Measurements from ENCODE around the gene PTGES3. TPM values are rescaled to one million over a fixed set of nuclear protein-coding genes. Genes with fewer than 3 reads are reported as not detected.

The PTGES3 gene
- total RNA-seq, 4 donors from 2014 or later = 57.0 to 73.7 (median 62.3) TPM

DNA sequence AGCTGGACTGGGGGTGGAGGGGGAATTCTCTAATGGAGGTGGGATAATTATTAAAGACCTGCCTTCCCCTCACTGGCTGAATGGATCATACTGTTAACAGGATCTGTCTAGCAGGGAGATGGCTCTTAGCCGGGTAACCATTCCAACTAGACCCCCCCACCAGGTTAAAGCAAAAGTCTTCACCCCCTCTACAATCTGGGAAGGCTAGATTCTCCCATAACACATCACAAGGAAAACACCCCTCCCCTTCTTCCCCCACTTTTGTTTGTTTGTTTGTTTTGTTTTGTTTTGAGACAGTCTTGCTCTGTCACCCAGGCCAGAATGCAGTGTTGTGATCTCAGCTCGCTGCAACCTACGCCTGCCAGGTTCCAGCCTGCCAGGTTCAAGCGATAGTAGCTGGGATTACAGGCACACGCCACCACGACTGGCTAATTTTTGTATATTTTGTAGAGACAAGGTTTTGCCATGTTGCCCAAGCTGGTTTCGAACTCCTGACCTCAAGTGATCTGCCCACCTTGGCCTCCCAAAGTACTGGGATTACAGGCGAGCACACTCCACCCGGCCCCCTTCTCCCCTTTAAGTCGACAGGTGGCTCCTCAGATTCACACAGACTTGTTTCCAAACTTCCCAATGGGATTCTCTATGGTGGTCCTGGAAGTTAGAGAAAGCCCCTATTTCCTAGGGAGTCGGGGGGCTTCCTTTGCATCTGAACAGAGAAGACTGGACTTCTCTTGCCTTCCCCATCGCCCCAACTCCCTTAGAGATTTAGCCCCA lies 54.4 kb downstream of the PTGES3 start:
- peak overlapping the region; percentile 72 for H3K4me3 ChIP-seq (ENCODE audit: low read depth, poor library complexity, severe bottlenecking)
- TF ChIP-seq, protein P1, sequence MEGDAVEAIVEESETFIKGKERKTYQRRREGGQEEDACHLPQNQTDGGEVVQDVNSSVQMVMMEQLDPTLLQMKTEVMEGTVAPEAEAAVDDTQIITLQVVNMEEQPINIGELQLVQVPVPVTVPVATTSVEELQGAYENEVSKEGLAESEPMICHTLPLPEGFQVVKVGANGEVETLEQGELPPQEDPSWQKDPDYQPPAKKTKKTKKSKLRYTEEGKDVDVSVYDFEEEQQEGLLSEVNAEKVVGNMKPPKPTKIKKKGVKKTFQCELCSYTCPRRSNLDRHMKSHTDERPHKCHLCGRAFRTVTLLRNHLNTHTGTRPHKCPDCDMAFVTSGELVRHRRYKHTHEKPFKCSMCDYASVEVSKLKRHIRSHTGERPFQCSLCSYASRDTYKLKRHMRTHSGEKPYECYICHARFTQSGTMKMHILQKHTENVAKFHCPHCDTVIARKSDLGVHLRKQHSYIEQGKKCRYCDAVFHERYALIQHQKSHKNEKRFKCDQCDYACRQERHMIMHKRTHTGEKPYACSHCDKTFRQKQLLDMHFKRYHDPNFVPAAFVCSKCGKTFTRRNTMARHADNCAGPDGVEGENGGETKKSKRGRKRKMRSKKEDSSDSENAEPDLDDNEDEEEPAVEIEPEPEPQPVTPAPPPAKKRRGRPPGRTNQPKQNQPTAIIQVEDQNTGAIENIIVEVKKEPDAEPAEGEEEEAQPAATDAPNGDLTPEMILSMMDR (IDR thresholded peaks at IDR 0.05) = no peak
- no peak for TF ChIP-seq POLR2A (IDR thresholded peaks at IDR 0.05)
- intact Hi-C loops (cut with DNase I; ENCODE audit: low total_unique reads) = no loop called here
- peak in 1 of 2 donors; percentile 53 for DNase-seq (ENCODE audit: low spot score in 2 of 2)
- WGBS, 2 donors = 21 to 26% methylated on average over 12 of the region's 12 CpGs

DNA sequence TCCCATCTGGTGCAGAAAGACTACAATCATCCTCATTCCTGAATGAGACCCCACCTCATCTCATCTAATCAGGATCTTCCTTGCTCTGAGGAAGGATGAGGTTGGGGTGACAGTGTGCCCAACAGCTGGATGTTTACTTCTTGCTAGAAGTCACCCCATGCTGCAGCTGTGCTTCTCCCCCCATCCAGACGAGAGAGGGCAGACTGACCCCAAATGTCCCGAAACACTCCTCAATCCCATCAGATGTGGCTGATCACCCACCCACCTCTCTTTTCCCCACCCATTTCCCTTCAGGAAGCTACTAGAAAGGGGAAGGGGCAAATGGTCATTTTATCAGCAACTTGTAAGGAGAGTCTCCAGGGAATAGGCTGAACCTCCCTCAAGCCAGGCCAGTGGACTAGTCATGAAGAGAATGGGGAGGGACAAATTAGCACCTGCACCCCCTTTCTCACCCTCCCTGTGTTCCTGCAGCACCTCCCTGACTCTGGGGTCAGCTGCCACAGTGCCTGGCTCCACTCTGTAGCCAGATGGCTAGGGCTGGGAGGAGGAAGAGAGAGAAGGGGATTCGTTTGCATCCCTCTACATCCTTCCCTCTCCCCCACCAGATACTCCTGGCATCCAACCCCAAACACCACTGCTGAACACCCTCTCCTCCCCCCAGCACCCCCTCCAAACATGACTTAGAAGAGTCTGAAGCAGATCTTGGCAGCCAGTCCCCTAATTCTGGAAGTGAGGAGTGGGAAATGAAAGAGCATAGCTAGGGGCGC lies 55.2 kb downstream of the PTGES3 start:
- no peak overlapping the region for H3K4me3 ChIP-seq (ENCODE audit: low read depth, poor library complexity, severe bottlenecking)
- peak in 1 of 2 donors; percentile 82 for DNase-seq (ENCODE audit: low spot score in 2 of 2)
- WGBS, 2 donors = 38 to 47% methylated on average over 4 of the region's 4 CpGs
- TF ChIP-seq POLR2A (IDR thresholded peaks at IDR 0.05) = no peak
- TF ChIP-seq, protein P1 (IDR thresholded peaks at IDR 0.05) = no peak
- intact Hi-C loops (cut with DNase I; ENCODE audit: low total_unique reads) = no loop called here

DNA sequence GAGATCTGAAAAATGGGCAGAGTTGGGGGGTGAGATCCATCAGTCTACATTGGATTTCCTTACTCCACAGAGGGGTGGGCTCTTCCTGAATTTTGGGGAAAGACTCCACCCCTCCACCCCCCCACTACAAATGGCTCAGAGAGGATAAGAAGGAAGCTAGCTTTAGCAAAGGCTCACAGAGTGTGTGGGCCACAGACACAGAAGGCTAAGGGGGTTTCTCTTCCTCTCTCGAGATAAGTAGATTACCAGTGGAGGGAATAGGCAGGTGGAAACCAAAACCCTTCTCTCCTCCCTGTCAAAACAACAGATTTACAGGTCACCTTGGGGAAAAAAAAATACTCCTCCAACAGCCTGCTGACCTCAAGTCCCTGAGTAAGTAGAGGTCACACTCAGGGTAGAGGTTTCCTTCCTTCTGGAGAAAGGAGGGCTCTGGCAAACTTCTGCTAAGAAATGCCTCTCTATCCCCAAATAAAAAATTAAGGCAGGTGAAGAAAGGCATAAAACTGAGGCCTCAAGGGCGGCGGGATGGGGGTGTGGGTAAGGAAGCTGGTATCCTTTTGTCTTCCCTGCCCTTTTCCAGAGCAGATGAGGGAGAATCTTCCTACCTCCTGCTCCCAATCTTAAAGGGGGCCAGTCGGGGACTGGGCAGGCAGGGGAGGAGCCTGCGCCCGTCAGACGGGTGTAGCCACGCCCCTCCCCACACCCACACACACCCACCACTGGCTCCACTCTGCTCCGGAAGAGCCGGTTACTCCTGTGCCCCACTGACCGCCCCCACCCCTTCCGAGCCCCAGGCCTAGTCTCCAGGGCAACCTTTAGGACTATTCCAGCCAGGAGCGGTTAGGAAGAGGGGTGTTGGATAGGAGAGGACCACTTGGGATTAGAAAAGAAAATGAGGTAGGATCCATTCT lies 56.0 kb downstream of the PTGES3 start:
- no peak overlapping the region for H3K4me3 ChIP-seq (ENCODE audit: low read depth, poor library complexity, severe bottlenecking)
- peak; percentile 68 to 92 for DNase-seq (ENCODE audit: low spot score in 2 of 2)
- TF ChIP-seq POLR2A (IDR thresholded peaks at IDR 0.05) = no peak
- TF ChIP-seq, protein P1 (IDR thresholded peaks at IDR 0.05) = no peak
- intact Hi-C loops (cut with DNase I; ENCODE audit: low total_unique reads) = no loop called here
- WGBS, 2 donors = 4 to 5% methylated on average over 13 of the region's 13 CpGs

DNA sequence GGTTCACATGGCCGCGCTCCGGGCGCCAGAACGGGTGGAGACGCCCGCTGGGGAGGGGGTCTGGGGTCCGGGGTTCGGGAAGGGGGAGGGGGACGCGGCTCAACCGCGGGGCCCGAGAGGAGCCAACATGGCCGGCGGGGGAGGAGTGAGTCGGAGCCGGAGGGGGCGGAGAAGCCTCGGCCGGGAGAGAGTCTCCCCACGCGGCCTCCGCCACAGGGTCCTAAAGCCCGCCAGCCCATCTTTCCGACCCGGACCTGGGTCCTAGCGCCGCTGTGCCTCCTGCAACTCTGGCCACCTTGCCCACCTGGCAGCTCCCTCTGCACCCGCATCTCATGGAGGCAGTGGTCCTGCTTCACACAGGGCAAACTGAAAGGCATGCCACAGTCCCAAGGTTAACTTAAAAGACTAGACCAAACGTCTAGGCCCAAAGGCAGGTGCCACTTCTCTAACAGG lies 57.9 kb downstream of the PTGES3 start, which contains the start of gene BAZ2A:
Gene BAZ2A (minus strand): TSS at position 147 of the 453 bp plus-strand sequence. CDS start 12,796 bp downstream, outside the sequence.
- peak; percentile 86 to 98 for DNase-seq (ENCODE audit: low spot score in 2 of 2)
- TF ChIP-seq, protein P1 (IDR thresholded peaks at IDR 0.05) = no peak
- no peak for TF ChIP-seq POLR2A (IDR thresholded peaks at IDR 0.05)
- H3K4me3 ChIP-seq (ENCODE audit: low read depth, poor library complexity, severe bottlenecking) = peak within 1 kb of the TSS; percentile 98
- WGBS, 2 donors = 0 to 2% methylated on average over 7 to 19 of the region's 31 CpGs
- intact Hi-C loops (cut with DNase I; ENCODE audit: low total_unique reads) = no loop called here

DNA sequence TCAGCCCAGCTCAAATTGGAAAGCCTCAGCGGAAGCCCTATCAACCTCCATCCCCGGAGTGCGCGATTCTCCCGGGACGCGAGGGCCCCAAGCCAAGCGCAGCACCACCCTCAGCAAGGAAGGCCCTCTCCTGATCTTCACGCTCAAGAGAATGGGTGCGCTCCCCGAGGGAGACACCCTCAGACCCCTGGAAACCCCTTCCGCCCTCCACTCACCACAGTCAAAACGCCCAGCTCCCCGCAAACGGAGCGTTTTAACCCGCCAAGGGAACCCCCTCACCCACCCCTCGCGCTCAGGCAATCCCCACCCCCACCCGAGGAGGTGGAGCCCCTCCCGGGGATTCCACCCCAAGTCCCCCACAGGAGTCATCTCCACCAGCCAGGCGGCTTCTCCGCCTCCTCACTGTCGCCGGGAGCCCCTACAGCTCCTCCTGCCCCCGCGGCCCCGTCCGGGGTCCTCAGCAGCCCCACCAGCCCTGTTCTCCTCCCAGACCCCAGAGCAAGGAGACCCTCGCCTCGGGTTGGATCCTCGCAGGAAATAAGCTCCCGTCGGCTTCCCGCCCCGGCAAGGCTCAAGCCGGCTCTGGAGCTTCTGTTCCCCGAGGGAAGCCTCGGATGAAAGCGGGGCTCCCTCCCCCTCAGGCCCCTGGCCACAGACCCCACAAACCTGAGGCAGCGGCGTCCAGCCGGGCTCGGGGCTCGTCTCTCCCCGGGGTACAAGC lies 58.5 kb downstream of the PTGES3 start:
- intact Hi-C loops (cut with DNase I; ENCODE audit: low total_unique reads) = no loop called here
- peak overlapping the region; percentile 98 for H3K4me3 ChIP-seq (ENCODE audit: low read depth, poor library complexity, severe bottlenecking)
- 0% methylated on average over 32 to 33 of the region's 46 CpGs for WGBS, 2 donors
- peak in 1 of 2 donors; percentile 88 for DNase-seq (ENCODE audit: low spot score in 2 of 2)
- TF ChIP-seq, protein P1 (IDR thresholded peaks at IDR 0.05) = no peak
- TF ChIP-seq POLR2A (IDR thresholded peaks at IDR 0.05) = no peak

All from lower leg skin (tissue), 4 donors.